HG03039 (cell line): ENCODE measurements around the gene ENDOV.

ENCODE experiments used
- ATAC-seq: cut with Tn5 transposase; IDR thresholded peaks from one replicate; pipeline ENCODE4 v1.9.1; 2021; ENCODE audit warnings: mild to moderate bottlenecking, moderate library complexity; ENCODE audit not compliant: unreplicated experiment

Gene ENDOV

DNA sequence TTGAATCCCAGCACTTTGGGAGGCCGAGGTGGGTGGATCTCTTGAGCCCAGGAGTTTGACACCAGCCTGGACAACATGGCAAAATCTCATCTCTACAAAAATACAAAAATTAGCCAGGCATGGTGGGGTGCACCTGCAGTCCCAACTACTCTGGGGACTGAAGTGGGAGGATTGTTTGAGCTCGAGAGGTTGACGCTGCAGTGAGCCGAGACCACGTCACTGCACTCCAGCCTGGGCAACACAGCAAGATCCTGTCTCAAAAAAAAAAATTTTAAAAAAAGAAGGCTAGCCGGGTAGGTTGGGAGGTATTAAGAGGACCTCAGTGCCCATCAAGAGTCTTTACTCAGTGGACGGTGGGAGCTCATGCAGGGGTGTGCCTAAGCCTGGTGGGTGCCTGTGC is 65.3 kb downstream of the ENDOV start:
- no peak for ATAC-seq

DNA sequence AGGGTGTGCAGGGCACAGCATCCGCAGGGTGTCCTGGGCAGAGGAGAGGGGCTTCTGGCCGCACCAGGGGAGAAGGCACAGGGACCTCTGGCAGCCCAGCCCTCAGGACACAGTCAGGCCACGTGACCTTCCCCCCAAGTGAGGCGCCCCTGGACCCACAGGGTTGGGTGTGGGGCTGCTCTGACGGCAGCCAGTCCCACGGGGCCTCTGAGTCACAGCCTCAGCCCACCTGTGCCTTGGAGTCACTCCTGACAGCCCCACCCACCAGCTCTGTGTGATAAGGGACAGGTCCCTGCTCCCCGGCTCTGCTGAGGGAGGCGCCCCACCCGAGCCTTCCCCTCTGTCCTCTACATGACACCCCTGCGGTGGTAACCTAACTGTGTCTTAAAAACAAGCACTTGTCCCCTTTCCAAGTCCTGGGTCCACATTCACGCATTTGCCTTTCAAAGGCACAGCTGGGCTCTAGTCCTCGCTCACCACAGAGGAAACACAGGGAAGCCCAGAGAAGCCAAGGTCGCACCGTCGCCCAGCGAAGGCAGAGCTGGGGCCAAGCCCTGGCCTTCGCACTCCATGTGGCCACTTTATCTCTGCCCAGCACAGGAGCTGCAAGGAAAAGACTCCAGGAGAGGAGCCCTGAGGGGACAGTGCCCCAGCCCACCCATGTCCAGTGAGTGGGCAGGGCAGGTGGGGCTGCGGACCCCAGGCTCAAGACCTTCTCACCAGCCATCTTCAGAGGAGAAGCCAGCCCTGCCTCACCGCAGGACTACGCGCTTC is 66.5 kb downstream of the ENDOV start:
- ATAC-seq = no peak

DNA sequence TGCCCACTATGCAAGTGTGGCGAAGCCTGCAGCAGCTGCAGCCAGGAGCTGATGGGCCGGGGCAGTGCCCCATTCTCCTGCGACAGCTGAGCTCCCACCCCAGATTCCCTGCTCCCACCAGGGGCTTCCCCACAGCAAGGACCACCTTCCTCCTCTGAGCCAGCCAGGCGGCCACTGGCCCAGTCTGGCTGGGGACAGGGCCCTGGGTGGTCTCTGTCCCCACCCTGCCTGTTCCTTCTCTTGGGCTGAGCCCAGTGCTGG is 67.0 kb downstream of the ENDOV start:
- ATAC-seq = no peak

DNA sequence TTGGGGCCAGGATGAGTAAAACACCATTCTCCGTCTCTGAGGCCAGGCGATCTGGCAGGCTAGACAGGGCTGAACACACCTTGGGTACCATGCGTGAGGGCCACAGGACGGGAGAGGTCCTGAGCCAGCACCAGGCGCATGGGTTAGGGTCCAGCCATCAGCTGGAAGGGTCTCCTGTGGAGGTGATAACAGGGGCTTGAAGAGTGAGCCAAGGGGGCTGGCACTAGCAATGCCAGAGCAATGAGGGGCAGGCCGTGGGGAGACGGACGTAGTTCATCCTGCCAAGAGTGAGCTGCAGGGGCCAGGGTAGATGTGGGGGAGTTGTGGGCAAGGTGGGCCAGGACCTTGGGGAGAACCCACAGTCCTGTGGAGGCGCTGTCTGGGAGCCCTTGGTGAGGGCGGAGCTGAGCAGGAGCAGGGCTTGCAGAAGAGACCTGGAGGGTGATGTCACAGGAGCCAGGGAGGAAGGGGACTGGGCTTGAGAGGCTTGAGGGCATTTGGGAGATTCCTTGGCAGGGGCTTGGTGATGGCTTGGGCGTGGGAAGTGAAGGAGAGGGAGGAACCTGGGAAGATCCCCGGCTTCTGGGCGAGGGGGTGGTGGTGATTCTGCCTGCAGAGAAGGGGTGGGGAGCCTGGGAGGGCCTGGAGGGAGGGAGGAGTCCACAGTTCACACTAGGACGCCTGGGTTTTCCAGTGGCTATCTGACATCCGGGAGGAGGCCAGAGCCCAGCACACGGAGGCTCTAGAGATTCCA is 67.8 kb downstream of the ENDOV start:
- ATAC-seq = no peak

DNA sequence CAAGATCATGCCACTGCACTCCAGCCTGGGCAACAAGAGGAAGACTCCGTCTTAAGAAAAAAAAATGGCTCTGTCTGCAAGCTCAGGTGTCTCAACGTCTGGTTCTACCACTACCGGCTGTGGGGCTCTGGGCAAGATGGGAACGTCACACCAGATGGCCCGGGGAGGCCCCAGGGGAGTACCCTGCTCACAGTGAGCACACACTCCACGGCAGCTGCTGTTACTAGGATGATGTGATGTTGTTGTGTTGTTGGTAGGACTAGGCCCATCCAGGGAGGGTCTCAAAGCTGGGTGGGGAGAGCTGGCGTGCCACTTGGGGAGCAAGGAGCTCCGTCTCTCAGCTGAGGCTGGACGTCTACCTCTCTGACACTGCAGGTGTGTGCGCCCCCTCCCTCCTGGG is 70.9 kb downstream of the ENDOV start:
- no peak for ATAC-seq

GRCh38 chr17:80486692-80487091 is 71.7 kb downstream of the ENDOV start:
- ATAC-seq = no peak

DNA sequence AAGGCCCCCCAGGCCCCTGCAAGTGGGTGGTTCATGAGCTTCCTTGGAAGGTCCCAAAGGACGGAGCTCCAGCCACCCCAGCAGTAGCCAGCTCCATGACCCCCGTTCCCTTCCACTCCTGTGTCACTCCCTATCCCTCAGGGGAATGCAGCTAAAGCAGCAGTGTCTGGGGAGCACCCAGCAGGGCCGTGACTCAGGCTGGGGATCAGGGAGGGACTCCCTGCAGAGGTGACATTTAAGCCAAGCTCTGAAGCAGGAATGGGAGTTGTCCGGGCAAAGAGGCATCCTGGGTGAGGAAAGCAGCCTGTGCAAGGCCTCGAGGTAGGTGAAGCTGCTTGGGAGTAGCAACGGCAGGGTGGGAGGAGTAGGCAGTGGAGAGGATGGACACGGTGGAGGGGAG is 72.5 kb downstream of the ENDOV start:
- no peak for ATAC-seq
